ENCODE measurements around the gene AP1M2. TPM values are rescaled to one million over a fixed set of nuclear protein-coding genes. Genes with fewer than 3 reads are reported as not detected.
"Not testable (repeated sequence)": the region's sequence is repeated elsewhere in the genome, so short reads cannot be mapped to it uniquely, and the experiment has no call there.

The AP1M2 gene
- total RNA-seq, 4 donors from 2014 or later, result 24.8 to 67.0 (median 57.1) TPM

DNA sequence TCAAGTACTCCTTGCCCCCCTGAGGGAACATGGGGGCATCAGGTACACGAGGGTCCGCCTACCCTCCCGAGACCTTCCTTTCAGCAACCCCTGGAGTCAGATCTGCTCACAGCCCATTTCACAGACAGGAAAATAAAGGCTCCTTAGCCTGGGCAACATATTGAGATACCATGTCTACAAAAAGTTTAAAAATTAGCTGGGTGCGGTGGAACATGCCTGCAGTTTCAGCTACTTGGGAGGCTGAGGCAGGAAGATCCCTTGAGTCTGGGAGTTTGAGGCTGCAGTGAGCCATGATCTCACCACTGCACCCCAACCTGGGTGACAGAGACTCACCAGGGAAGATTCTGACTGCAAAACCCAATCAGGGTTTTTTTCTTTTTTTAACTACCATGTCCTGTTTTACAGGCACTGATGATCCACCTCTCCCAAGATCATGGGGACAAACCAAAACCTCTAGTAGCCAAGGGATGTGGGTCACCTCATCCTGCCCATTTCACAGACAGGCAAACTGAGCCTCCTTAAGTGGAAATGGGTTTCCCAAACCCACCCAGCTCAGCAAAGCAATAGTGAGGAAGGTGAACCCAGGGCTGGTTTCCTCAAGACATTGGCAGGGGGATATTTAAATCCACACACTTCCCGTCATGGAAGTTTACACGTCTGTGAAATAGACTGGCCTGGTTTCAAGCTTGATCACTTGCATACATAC is 11.9 kb downstream of the AP1M2 start:
- H3K4me1 ChIP-seq, result peaks cover 0 to 8% (median 6%) of the 10 kb centered on the region in 3 donors
- TF ChIP-seq, protein P1, sequence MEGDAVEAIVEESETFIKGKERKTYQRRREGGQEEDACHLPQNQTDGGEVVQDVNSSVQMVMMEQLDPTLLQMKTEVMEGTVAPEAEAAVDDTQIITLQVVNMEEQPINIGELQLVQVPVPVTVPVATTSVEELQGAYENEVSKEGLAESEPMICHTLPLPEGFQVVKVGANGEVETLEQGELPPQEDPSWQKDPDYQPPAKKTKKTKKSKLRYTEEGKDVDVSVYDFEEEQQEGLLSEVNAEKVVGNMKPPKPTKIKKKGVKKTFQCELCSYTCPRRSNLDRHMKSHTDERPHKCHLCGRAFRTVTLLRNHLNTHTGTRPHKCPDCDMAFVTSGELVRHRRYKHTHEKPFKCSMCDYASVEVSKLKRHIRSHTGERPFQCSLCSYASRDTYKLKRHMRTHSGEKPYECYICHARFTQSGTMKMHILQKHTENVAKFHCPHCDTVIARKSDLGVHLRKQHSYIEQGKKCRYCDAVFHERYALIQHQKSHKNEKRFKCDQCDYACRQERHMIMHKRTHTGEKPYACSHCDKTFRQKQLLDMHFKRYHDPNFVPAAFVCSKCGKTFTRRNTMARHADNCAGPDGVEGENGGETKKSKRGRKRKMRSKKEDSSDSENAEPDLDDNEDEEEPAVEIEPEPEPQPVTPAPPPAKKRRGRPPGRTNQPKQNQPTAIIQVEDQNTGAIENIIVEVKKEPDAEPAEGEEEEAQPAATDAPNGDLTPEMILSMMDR (IDR thresholded peaks at IDR 0.05), result no peak
- TF ChIP-seq POLR2A (IDR thresholded peaks at IDR 0.05), result no peak
- H3K27me3 ChIP-seq, result no peaks in the 10 kb centered on the region
- 78 to 85% methylated on average over 6 of the region's 6 CpGs for WGBS, 2 donors
- no peak overlapping the region for H3K27ac ChIP-seq
- H3K4me3 ChIP-seq, result no peak overlapping the region
- no peak for DNase-seq
- H3K36me3 ChIP-seq, result peaks cover 0 to 58% (median under 1%) of the 10 kb centered on the region in 3 donors
- intact Hi-C loops (cut with DNase I), result loop anchor here (10.0 kb wide), 2 partner anchors 120 to 170 kb away; partner anchors contain the start of gene CDC37
- H3K9me3 ChIP-seq, result no peaks in the 10 kb centered on the region

GRCh38 chr19:10574462-10574861 is 12.7 kb downstream of the AP1M2 start:
- H3K9me3 ChIP-seq, result no peaks in the 10 kb centered on the region
- no peak overlapping the region for H3K4me3 ChIP-seq
- 76 to 87% methylated on average over 7 of the region's 8 CpGs for WGBS, 2 donors
- H3K4me1 ChIP-seq, result peaks cover 2 to 15% (median 9%) of the 10 kb centered on the region in 3 donors
- DNase-seq, result no peak
- no peak overlapping the region for H3K27ac ChIP-seq
- intact Hi-C loops (cut with DNase I), result loop anchor here (10.0 kb wide), 2 partner anchors 120 to 170 kb away; partner anchors contain the start of gene CDC37
- TF ChIP-seq, protein P1 (IDR thresholded peaks at IDR 0.05), result no peak
- no peak for TF ChIP-seq POLR2A (IDR thresholded peaks at IDR 0.05)
- H3K27me3 ChIP-seq, result no peaks in the 10 kb centered on the region
- H3K36me3 ChIP-seq, result peaks cover 0 to 51% (median 0%) of the 10 kb centered on the region in 3 donors

DNA sequence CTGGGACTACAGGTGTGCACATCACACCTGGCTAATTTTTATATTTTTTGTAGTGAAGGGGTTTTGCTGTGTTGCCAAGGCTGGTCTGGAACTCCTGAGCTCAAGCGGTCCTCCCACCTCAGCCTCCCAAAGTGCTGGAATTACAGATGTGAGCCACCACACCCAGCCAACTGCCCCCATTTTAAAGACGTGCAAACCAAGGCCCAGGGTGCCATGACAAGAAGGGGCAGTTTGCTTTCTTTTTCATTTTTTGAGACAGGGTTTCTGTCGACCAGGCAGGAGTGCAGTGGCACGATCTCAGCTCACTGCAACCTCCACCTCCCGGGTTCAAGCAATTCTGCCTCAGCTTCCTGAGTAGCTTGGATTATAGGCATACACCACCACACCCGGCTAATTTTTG is 13.3 kb downstream of the AP1M2 start:
- not testable (repeated sequence) for H3K9me3 ChIP-seq, H3K4me3 ChIP-seq, H3K27ac ChIP-seq, DNase-seq, H3K27me3 ChIP-seq
- intact Hi-C loops (cut with DNase I), result loop anchor here (10.0 kb wide), 2 partner anchors 121 to 169 kb away; partner anchors contain the start of gene CDC37
- peaks cover 5 to 20% (median 13%) of the 10 kb centered on the region in 3 donors for H3K4me1 ChIP-seq
- H3K36me3 ChIP-seq, result peaks cover 0 to 44% (median 0%) of the 10 kb centered on the region in 3 donors
- 80 to 85% methylated on average over 5 to 6 of the region's 6 CpGs for WGBS, 2 donors

- Histone ChIP-seq H3K9me3 (no peaks in the 10 kb centered on the region), H3K4me1 (peaks cover 33 to 60% (median 40%) of the 10 kb centered on the region in 3 donors), H3K27ac (peak within 1 kb of the TSS; percentile 90 to 97 (median 96)), H3K27me3 (no peaks in the 10 kb centered on the region), H3K4me3 (peak within 1 kb of the TSS; percentile 67 to 97 (median 78)), H3K36me3 (peaks cover 0 to 5% (median 0%) of the 10 kb centered on the region in 3 donors)
- intact Hi-C loops (cut with DNase I), result loop anchor here (5.0 kb wide), 1 partner anchor 67 kb away; the partner anchor contains the start of gene KEAP1
- DNase-seq, result peak; percentile 97
- 0 to 1% methylated on average over 4 to 30 of the region's 71 CpGs for WGBS, 2 donors
- TF ChIP-seq POLR2A (IDR thresholded peaks at IDR 0.05), result peak in 3 of 4 donors; percentile 72 to 90 (median 88)
- TF ChIP-seq, protein P1 (IDR thresholded peaks at IDR 0.05), result peak; percentile 42 to 92 (median 84)
These were observed 18.1 kb downstream of the AP1M2 start, which contains the start of gene CDKN2D for GRCh38 chr19:10568826-10569651. Gene CDKN2D (minus strand): TSS chr19:10568979. CDS start chr19:10568653, 326 bp downstream.

GRCh38 chr19:10568062-10568825 is 18.9 kb downstream of the AP1M2 start:
- 0% methylated on average over 1 of the region's 58 CpGs; no CpG with 5 or more reads in 1 of the 2 donors for WGBS, 2 donors
- Histone ChIP-seq H3K36me3 (peaks cover 0 to 5% (median 0%) of the 10 kb centered on the region in 3 donors), H3K27ac (peak overlapping the region; percentile 90 to 97 (median 96)), H3K9me3 (no peaks in the 10 kb centered on the region), H3K27me3 (no peaks in the 10 kb centered on the region), H3K4me1 (peaks cover 33 to 64% (median 40%) of the 10 kb centered on the region in 3 donors), H3K4me3 (peak overlapping the region; percentile 67 to 97 (median 78))
- intact Hi-C loops (cut with DNase I), result loop anchor here (5.0 kb wide), 1 partner anchor 66 kb away; the partner anchor contains the start of gene KEAP1
- TF ChIP-seq POLR2A (IDR thresholded peaks at IDR 0.05), result no peak
- TF ChIP-seq, protein P1 (IDR thresholded peaks at IDR 0.05), result no peak
- DNase-seq, result no peak

Data from esophagus squamous epithelium (tissue), 5 donors.